Erythroblast (primary cell): ENCODE results near the gene ZNF106.

Experiments used
- GATA1 ChIP-seq: IDR thresholded peaks from 2 replicates; pipeline ENCODE4 v1.6.1; 2011; ENCODE audit warnings: low read depth, mild to moderate bottlenecking, control low read depth, low read length, moderate library complexity
- POLR2A ChIP-seq: IDR thresholded peaks from 2 replicates; pipeline ENCODE4 v1.6.1; 2011; ENCODE audit warnings: mild to moderate bottlenecking, low read length

DNA sequence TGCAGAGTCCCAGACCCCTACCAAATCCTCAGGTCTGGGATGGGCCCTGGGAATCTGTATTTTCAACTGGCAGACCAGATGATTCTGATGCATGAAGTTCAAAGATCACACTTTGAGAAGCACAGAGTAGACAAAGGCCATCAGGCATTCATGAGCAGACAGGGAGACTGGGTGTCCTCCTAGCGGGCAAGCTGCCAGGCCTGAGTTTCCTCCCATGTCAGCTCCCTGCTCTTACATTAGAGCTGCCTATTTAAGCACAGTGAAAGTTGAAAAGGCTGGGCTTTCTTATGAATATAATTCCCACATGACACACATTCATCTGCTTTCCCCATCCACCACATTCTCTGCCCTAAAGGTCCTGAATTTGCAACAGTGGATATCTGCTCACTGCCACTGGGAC, 117.7 kb downstream of the ZNF106 start:
- TF ChIP-seq POLR2A, result no peak
- TF ChIP-seq GATA1, result no peak
